T-cell (primary cell): ENCODE measurements around the gene RNASEH2B. TPM values are rescaled to one million over a fixed set of nuclear protein-coding genes. Genes with fewer than 3 reads are reported as not detected.

Experiments used
- ATAC-seq, 4 experiments: fragments of 200-7000 bp in 3 of 4; fragments of 150-1000 bp in 1 of 4; cut with Tn5 transposase; replicated peaks in 1 of 4; 1 replicate in 3 of 4; 2 replicates in 1 of 4; pipeline ENCODE4 v1.10.0; 2021; ENCODE audit warnings: moderate library complexity in 3 of 4, mild to moderate bottlenecking in 2 of 4, moderate number of reproducible peaks in 1 of 4
- CTCF ChIA-PET, 2 donors: fragments of 300-600 bp; sonication (Branson Sonifier 250); formaldehyde crosslinking; loops; one replicate each; lab custom pipeline; 2022; ENCODE audit warnings: antibody characterized with exemption in 2 of 2; lab: Charles Lee
- POLR2A ChIA-PET, 2 donors: fragments of 300-600 bp; sonication (Branson Sonifier 250); formaldehyde crosslinking; loops; one replicate each; lab custom pipeline; 2022; ENCODE audit warnings: antibody characterized with exemption in 2 of 2; lab: Charles Lee
- DNase-seq, 35 experiments: peaks; one replicate each; pipeline versions ENCODE4 v3.0.0 to v3.0.0-alpha.2; 2013 to 2023
- H3K27ac ChIP-seq: one replicate; pipeline ENCODE4 v1.5.1; 2013; ENCODE audit warnings: low read length
- H3K27me3 ChIP-seq, 2 experiments: replicated peaks in 1 of 2; 1 replicate in 1 of 2; 2 replicates in 1 of 2; pipeline versions ENCODE4 v1.6.1 to v1.7.0; 2013; ENCODE audit warnings: low read length in 1 of 2, mixed read lengths in 1 of 2; ENCODE audit not compliant: control insufficient read depth in 2 of 2, insufficient read depth in 2 of 2; ENCODE audit errors: extremely low read depth in 1 of 2
- H3K36me3 ChIP-seq, 2 donors: 1 replicate in 1 of 2; 2 replicates in 1 of 2; pipeline versions ENCODE4 v1.6.1 to v1.7.0; 2013; ENCODE audit warnings: low read length in 1 of 2; ENCODE audit not compliant: control insufficient read depth in 2 of 2, insufficient read depth in 1 of 2; ENCODE audit errors: extremely low read depth in 1 of 2
- H3K4me1 ChIP-seq, 2 experiments: 1 replicate in 1 of 2; 2 replicates in 1 of 2; pipeline versions ENCODE4 v1.6.1 to v1.7.0; 2013; ENCODE audit warnings: low read length in 2 of 2, mixed read lengths in 1 of 2; ENCODE audit not compliant: insufficient read depth in 2 of 2, control insufficient read depth in 1 of 2; ENCODE audit errors: extremely low read depth in 1 of 2
- H3K4me3 ChIP-seq, 2 donors: 1 replicate in 1 of 2; 2 replicates in 1 of 2; pipeline versions ENCODE4 v1.5.1 to v1.7.0; 2013; ENCODE audit warnings: mild to moderate bottlenecking in 2 of 2, low read length in 1 of 2, moderate library complexity in 1 of 2; ENCODE audit not compliant: control insufficient read depth in 1 of 2; ENCODE audit errors: extremely low read depth in 1 of 2
- H3K9me3 ChIP-seq: 2 replicates; pipeline ENCODE4 v1.7.0; 2013
- H3K27ac Mint-ChIP-seq, 2 donors: one replicate each; pipeline ENCODE4 v1.8.0; 2020 to 2021; ENCODE audit warnings: mild to moderate bottlenecking in 2 of 2, mixed read lengths in 2 of 2
- H3K27me3 Mint-ChIP-seq, 2 donors: one replicate each; pipeline ENCODE4 v1.8.0; 2021 to 2022; ENCODE audit warnings: mixed read lengths in 2 of 2
- H3K36me3 Mint-ChIP-seq: one replicate; pipeline ENCODE4 v1.8.0; 2021; ENCODE audit warnings: mixed read lengths
- H3K4me1 Mint-ChIP-seq, 3 donors: one replicate each; pipeline ENCODE4 v1.8.0; 2020 to 2022; ENCODE audit warnings: mixed read lengths in 3 of 3, mild to moderate bottlenecking in 1 of 3
- H3K4me3 Mint-ChIP-seq, 3 donors: one replicate each; pipeline ENCODE4 v1.8.0; 2020 to 2022; ENCODE audit warnings: mild to moderate bottlenecking in 3 of 3, mixed read lengths in 3 of 3, moderate library complexity in 3 of 3
- H3K9me3 Mint-ChIP-seq, 3 donors: one replicate each; pipeline ENCODE4 v1.8.0; 2020 to 2022; ENCODE audit warnings: mixed read lengths in 3 of 3
- WGBS: methylation state at CpG from one replicate; pipeline ENCODE4 v1.1.5; 2013; ENCODE audit warnings: missing lambda C conversion rate; ENCODE audit not compliant: insufficient coverage; 5-methylcytosine and 5-hydroxymethylcytosine counted together
- total RNA-seq, 35 experiments: library from RNA in 6 of 35; stranded (reverse) in 6 of 35; fragments of 120-200 nt in 1 of 35; gene quantifications; one replicate each; pipeline versions ENCODE4 v1.2.1 to v1.2.4 and lab custom pipeline; 2013 to 2026

Gene RNASEH2B
- total RNA-seq, 5 donors from 2014 or later (not counting 1 experiment from before 2014, with no cell fraction given), result 60.5 to 90.2 (median 68.6) TPM

DNA sequence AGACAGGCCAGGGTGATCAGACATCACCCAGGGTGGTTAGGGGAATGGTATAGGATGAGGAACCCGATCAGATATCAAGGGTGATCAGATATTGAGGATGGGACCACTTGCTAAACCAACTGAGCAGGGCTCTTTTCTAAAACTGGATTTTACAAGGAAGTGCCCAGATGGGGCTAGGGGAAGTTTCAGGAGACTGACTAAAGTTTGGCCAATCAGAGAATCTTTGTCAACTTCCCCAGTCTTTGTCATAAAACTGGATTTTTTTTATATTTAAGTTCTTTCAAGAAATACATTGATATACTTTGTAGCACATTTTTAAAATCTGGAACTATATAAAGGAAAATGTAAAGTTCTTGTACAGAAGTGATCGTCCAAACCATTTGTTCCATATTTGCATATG lies 35.6 kb upstream of the RNASEH2B start:
- Histone ChIP-seq H3K27ac (no peak overlapping the region), H3K9me3 (no peaks in the 10 kb centered on the region), H3K4me1 (no peaks in the 10 kb centered on the region), H3K4me3 (no peak overlapping the region), H3K36me3 (no peaks in the 10 kb centered on the region), H3K27me3 (no peaks in the 10 kb centered on the region)
- Mint-ChIP-seq H3K4me1 (peaks cover 0 to 7% (median 0%) of the 10 kb centered on the region in 3 donors), H3K9me3 (no peaks in the 10 kb centered on the region), H3K27ac (no peak overlapping the region), H3K4me3 (no peak overlapping the region), H3K36me3 (no peaks in the 10 kb centered on the region), H3K27me3 (peaks cover 0 to 3% of the 10 kb centered on the region in 2 donors)
- CTCF ChIA-PET, result no interaction called here
- no peak for DNase-seq
- WGBS, result 100% methylated on average over 1 of the region's 2 CpGs
- POLR2A ChIA-PET, result interaction anchor here in 1 of 2 donors (0.6 kb wide), 1 partner anchor 1045 kb away, joined by 11 read pairs; no protein-coding TSS in a partner anchor
- no peak for ATAC-seq

DNA sequence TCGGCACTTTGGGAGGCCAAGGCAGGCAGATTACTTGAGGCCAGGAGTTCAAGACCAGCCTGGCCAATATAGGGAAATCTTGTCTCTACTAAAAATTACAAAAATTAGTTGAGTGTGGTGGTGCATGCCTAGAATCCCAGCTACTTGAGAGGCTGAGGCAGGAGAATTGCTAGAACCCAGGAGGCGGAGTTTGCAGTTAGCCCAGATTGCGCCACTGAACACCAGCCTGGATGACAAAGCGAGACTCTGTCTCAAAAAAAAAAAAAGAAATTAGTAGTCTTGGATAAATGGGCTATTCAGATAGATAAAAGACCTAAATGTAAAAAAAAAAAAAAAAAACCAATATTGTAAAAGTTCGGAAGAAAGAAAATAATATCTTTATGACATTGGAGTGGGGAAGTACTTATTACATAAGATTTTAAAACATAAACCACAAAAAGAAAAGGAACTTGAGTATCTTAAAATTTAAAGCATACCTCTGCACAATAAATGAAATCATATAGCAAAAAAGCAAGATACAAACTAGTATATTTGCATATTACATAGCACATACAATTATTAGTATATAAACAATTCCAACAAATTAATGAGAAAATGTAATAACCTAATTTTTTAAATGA lies 26.7 kb upstream of the RNASEH2B start:
- ATAC-seq, result no peak
- H3K36me3 ChIP-seq, result no peaks in the 10 kb centered on the region
- Mint-ChIP-seq H3K36me3 (peaks cover 8% of the 10 kb centered on the region), H3K27me3 (peaks cover 2 to 5% of the 10 kb centered on the region in 2 donors), H3K4me1 (peaks cover 0 to 13% (median 3%) of the 10 kb centered on the region in 3 donors), H3K9me3 (peaks cover 0 to 3% (median 0%) of the 10 kb centered on the region in 3 donors), H3K27ac (no peak overlapping the region), H3K4me3 (no peak overlapping the region)
- no peaks in the 10 kb centered on the region for H3K9me3 ChIP-seq
- WGBS, result 100% methylated on average over 1 of the region's 5 CpGs
- peaks cover 0 to 3% of the 10 kb centered on the region in 2 experiments for H3K4me1 ChIP-seq
- no peaks in the 10 kb centered on the region for H3K27me3 ChIP-seq
- no peak overlapping the region for H3K27ac ChIP-seq
- ChIA-PET POLR2A (no interaction called here), CTCF (interaction anchor here in 1 of 2 donors (1.2 kb wide), 1 partner anchor 947 kb away, joined by 4 read pairs; the partner anchor contains the start of gene SPRYD7)
- no peak for DNase-seq
- H3K4me3 ChIP-seq, result no peak overlapping the region

DNA sequence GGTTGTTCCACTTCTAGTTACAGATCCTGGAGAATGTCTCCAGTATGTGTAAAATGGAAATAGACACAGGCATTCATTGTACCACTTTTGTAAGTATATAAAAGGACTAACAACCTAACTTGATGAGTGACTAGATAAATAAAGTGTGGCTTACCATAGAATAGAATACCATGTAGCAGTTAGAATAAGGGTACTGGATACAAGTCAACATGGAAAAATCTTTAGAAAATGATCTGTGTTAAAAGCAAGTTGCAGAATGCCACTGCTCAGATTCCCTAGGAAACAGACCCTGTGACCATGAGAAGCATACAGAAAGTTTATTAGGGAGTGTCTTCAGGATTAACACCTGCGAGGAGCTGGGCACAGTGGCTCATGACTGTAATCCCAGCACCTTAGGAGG lies 25.9 kb upstream of the RNASEH2B start:
- Mint-ChIP-seq H3K27me3 (peaks cover 2 to 5% of the 10 kb centered on the region in 2 donors), H3K27ac (no peak overlapping the region), H3K4me1 (peaks cover 0 to 7% (median 3%) of the 10 kb centered on the region in 3 donors), H3K4me3 (no peak overlapping the region), H3K9me3 (peaks cover 0 to 3% (median 0%) of the 10 kb centered on the region in 3 donors), H3K36me3 (peaks cover 8% of the 10 kb centered on the region)
- Histone ChIP-seq H3K27ac (no peak overlapping the region), H3K27me3 (no peaks in the 10 kb centered on the region), H3K36me3 (no peaks in the 10 kb centered on the region), H3K4me3 (no peak overlapping the region), H3K9me3 (no peaks in the 10 kb centered on the region), H3K4me1 (peaks cover 0 to 3% of the 10 kb centered on the region in 2 experiments)
- WGBS, result no CpG with 5 or more reads among the region's 1 CpG
- no peak for DNase-seq
- ChIA-PET POLR2A (no interaction called here), CTCF (interaction anchor here (0.5 to 0.6 kb wide), 2 partner anchors 30 to 1032 kb away, joined by 4 to 6 read pairs; no protein-coding TSS in a partner anchor)
- ATAC-seq, result no peak

DNA sequence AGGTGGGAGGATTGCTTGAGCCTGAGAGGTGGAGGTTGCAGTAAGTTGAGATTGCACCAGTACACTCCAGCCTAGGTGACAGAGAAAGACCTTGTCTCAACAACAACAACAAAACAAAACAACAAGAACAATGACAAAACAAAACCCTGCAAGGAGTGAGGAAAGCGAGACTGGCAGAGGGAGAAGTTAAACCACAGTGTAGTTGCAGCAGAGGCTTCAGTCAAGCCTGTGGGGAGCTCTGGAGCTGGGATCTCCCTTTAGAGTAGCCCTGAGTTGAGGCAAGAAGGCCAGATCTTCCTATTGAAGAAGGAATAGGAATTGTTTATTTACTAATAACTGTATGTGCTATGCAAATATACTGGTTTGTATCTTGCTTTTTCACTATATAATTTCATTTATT lies 25.3 kb upstream of the RNASEH2B start:
- H3K36me3 Mint-ChIP-seq, result peaks cover 8% of the 10 kb centered on the region
- CTCF ChIA-PET, result interaction anchor here in 1 of 2 donors (0.6 kb wide), 1 partner anchor 30 kb away, joined by 6 read pairs; no protein-coding TSS in a partner anchor
- DNase-seq (no peak), ATAC-seq (no peak)
- no peak overlapping the region for H3K27ac Mint-ChIP-seq
- H3K27me3 Mint-ChIP-seq, result peaks cover 2 to 5% of the 10 kb centered on the region in 2 donors
- H3K9me3 Mint-ChIP-seq, result peaks cover 0 to 3% (median 0%) of the 10 kb centered on the region in 3 donors
- no peaks in the 10 kb centered on the region for H3K9me3 ChIP-seq
- POLR2A ChIA-PET, result no interaction called here
- H3K4me3 ChIP-seq, result no peak overlapping the region
- WGBS, result no CpG with 5 or more reads among the region's 1 CpG
- peaks cover 0 to 7% (median 3%) of the 10 kb centered on the region in 3 donors for H3K4me1 Mint-ChIP-seq
- peaks cover 0 to 3% of the 10 kb centered on the region in 2 experiments for H3K4me1 ChIP-seq
- no peaks in the 10 kb centered on the region for H3K36me3 ChIP-seq
- no peak overlapping the region for H3K4me3 Mint-ChIP-seq
- no peaks in the 10 kb centered on the region for H3K27me3 ChIP-seq
- no peak overlapping the region for H3K27ac ChIP-seq

DNA sequence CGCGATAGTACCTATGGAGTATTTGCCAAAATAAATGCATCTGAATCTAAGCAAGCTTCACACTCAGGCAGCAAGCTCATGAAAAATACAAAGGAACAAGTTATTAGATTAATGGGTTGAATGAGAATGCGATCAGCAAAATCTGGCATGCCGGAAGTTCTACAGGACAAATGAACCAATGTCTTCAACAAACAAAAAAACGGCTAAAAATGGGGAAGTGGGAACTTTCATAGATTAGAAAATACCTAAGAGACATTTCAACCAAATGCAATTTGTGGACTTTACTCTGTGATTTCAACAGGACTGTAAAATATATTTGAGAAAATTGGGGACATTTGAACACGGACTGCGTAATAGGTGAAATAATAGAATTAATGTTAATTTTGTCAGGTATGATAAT lies 22.4 kb upstream of the RNASEH2B start:
- H3K4me3 ChIP-seq, result no peak overlapping the region

DNA sequence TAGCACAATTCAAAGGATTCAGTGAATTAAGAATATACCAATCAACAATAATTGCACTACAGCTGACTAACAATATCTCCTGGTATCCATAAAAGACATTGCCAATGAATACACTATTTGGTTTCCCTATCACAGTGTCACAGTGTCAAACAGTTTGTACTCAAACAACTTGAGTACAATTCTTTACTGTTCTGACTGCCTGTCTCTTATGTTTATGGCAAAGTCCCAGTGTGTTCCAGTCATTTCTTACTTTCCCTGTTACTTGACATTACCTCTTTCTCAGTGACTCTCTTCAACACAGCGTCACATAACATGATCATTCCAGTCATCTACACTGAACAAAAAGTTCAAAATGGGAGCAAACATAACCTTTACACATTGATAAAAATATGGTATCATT lies 21.2 kb upstream of the RNASEH2B start:
- POLR2A ChIA-PET, result no interaction called here
- CTCF ChIA-PET, result interaction anchor here in 1 of 2 donors (0.6 kb wide), 1 partner anchor 981 kb away, joined by 3 read pairs; no protein-coding TSS in a partner anchor
- DNase-seq (no peak), ATAC-seq (no peak)
- H3K36me3 ChIP-seq, result no peaks in the 10 kb centered on the region
- H3K4me3 ChIP-seq, result no peak overlapping the region
- peaks cover 28 to 29% (median 29%) of the 10 kb centered on the region in 3 donors for H3K4me1 Mint-ChIP-seq
- no peaks in the 10 kb centered on the region for H3K9me3 Mint-ChIP-seq
- no peaks in the 10 kb centered on the region for H3K36me3 Mint-ChIP-seq
- H3K27ac ChIP-seq, result no peak overlapping the region
- H3K27me3 Mint-ChIP-seq, result no peaks in the 10 kb centered on the region
- H3K27me3 ChIP-seq, result no peaks in the 10 kb centered on the region
- peaks cover 10 to 16% of the 10 kb centered on the region in 2 experiments for H3K4me1 ChIP-seq
- no peak overlapping the region for H3K4me3 Mint-ChIP-seq
- no CpG with 5 or more reads among the region's 1 CpG for WGBS
- H3K27ac Mint-ChIP-seq, result no peak overlapping the region
- H3K9me3 ChIP-seq, result no peaks in the 10 kb centered on the region

More for the DNA sequence above, 22.4 kb upstream of the RNASEH2B start:
- peaks cover 0 to 2% of the 10 kb centered on the region in 2 donors for H3K27me3 Mint-ChIP-seq
- H3K27ac ChIP-seq, result no peak overlapping the region
- no peak for DNase-seq
- peaks cover 0 to 3% (median 0%) of the 10 kb centered on the region in 3 donors for H3K9me3 Mint-ChIP-seq
- no peak for ATAC-seq
- H3K4me1 Mint-ChIP-seq, result peaks cover 18 to 19% (median 19%) of the 10 kb centered on the region in 3 donors
- H3K27ac Mint-ChIP-seq, result no peak overlapping the region
- no peak overlapping the region for H3K4me3 Mint-ChIP-seq
- no peaks in the 10 kb centered on the region for H3K36me3 ChIP-seq
- H3K9me3 ChIP-seq, result no peaks in the 10 kb centered on the region
- H3K27me3 ChIP-seq, result no peaks in the 10 kb centered on the region
- ChIA-PET CTCF (no interaction called here), POLR2A (no interaction called here)
- peaks cover 6 to 9% of the 10 kb centered on the region in 2 experiments for H3K4me1 ChIP-seq
- H3K36me3 Mint-ChIP-seq, result no peaks in the 10 kb centered on the region
- WGBS, result no CpG with 5 or more reads among the region's 7 CpGs
